ENCODE data around the gene SMYD3.

The SMYD3 gene

GRCh38 chr1:245812278-245812677, 694.8 kb downstream of the SMYD3 start:
- no peak for DNase-seq

- no peak for DNase-seq
These were observed 696.2 kb downstream of the SMYD3 start for GRCh38 chr1:245810789-245811337.

DNA sequence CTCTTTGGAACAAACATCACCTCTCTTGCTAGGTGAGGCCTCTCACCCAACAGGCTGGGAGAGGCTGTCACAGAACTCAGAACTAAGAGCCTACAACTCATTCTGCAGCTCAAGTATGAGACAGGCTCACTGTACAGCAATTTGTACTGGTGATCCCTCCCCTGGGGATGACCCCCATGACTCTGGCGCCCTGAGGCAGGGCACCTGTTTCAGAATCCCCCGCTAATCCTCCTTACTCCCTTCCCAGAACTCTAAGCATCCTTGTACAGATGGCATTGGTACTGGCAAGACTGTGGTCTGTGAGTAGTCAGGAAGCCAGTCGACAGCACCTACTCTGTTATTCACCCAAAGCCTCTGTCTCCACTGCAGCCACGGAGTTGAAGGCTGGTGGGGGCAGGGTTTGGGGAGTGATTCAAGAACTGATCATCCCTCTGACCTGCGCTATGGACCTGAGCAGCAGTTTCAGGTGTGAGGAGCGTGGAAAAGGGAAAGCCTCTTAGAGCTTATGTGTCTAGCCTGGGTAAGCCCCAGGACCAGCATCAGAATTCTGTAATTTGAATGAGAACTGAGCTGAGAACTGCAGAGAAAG, 696.8 kb downstream of the SMYD3 start:
- no peak for DNase-seq

DNA sequence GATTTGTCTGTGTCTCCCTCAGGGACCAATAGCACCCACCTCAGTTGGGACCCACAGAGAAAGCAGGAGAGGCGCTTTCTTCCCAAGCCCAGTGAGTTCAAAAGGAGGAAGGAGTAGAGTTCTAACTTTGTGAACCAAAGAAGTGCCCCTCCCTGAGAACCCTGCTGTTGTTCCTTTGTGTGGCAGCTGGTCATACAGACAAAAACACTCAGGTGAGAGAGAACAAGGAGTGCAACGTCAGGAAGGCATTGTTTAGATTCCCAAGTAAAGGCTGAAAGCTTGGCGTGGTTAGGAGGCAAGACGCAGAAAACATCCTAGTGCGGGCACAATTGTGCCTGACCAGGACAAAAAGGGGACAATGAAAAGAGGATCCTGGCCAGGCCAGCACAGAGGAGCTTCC, 697.7 kb downstream of the SMYD3 start:
- no peak for DNase-seq

DNA sequence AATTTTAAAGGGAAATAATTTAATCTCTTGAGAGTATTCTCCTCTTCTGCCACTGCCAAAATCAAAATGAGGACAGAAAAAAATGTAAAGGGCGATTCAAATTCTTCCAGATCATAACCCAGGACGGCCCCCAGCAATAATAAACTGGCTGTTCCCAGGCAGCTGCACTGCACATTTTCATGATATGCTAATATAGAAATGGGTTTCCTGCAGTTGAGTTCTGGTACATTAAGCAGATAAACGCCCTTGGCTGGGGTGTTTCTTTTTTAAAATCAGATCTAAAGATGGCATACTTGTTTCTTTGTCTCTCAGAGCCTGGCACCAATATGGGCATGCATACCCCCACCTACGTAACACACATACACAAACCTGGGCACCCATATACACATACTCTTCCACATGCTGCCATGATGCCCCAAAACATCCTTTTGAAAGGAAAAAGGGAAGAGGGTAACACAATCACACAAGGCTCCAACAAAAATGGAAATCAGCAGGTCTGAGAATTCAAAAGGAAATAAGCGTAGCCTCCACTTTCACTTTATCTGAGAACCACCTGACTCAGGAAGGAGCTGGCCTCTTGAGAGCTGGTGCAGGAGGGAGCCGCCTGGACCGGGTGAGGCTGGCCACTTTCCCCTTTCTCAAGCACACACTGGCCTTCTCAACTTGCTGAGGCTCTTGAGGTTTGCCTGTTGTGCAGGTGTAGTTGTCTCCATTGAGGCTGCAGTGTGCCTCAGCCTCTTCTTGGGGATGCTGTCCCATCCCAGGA, 698.9 kb downstream of the SMYD3 start:
- no peak for DNase-seq

DNA sequence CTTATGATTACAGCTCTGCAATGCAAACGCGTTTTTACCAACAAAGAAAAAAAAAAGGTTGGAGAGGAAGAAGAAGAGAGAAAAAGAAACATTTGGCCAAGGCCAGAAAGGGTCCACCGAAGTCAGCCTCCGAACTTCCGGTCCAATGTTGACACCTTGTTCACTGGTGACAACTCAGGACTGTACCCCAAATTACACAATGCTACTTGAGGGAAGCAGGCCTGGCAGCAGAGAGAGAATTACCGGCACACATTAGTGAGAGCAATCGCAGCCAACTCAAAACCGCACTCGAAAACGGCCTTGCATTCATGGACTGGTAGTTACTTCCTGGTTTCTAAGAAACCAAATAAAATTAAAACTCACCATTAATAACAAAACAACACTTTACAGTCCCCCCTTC, 699.8 kb downstream of the SMYD3 start:
- DNase-seq, result no peak

- no peak for DNase-seq
These were observed 701.5 kb downstream of the SMYD3 start for GRCh38 chr1:245805532-245805931.

DNA sequence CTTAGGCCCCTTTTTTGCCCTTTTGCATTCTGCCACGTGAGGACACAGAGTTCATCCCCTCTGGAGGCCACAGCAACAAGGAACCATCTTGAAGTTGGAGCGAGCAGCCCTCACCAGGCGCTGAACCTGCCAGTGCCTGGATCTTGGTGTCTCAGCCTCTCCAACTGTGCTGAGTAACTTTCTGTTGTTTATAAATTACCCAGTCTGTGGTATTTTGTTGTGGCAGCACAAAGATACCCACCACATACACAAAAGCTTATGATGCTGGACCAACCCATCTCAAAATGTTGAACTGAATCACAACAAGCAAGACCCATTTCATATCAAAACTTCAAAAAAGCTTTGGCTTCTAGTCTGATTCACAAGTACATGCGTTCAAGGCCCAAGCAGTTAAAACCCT, 702.4 kb downstream of the SMYD3 start:
- DNase-seq, result no peak

DNA sequence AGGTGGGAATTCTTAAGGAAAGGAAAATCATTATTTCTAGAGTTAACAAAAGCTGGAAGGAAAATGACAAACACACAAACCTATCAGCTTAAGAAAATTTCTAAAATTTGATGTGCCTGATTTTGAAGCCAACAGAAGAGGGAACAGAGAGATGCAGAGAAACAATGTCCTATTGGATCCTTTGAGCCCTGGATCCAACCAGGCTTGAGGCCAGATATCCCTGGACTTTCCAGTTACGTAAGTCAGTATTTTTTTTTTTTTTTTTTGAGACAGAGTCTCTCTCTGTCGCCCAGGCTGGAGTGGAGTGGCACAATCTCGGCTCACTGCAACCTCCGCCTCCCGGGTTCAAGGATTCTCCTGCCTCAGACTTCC, 703.4 kb downstream of the SMYD3 start:
- no peak for DNase-seq

- DNase-seq, result no peak
These were observed 704.0 kb downstream of the SMYD3 start for GRCh38 chr1:245802941-245803665.

GRCh38 chr1:245800901-245801605, 706.0 kb downstream of the SMYD3 start:
- DNase-seq, result no peak

- DNase-seq, result no peak
These were observed 708.7 kb downstream of the SMYD3 start for GRCh38 chr1:245798349-245798711.

DNA sequence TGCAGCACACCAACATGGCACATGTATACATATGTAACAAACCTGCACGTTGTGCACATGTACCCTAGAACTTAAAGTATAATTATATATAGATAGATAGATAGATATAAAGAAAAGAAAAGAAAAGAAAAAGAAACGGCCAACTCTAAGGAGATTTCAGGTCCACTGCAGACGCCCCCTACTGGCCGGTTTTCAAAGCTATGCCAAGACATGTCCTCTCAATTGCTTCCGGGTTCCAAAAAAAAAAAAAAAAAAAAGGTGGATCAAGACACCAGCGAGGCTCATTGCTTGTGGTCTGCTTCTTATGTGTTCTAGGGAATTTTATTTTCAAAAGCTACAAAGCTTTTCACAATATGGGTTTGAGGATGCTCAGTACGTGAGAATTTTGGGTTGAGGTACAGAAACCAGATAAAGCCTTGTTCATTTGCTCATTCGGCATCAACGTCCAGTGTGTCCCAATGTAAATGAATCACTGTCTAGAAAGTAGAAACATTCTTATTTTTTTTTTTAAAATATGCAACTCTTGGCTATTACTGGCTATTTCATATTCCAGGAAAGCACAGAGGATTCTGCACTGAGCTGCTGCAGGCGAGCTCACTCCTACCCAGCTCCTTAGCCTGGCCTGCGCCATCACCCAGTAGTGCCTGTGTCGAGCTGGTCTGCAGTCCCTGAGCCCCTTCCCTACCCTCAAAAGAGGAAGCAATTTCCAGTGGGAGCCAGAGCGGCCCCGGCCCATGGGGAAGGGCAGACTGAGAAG, 709.3 kb downstream of the SMYD3 start:
- no peak for DNase-seq

GRCh38 chr1:245791410-245792312, 715.4 kb downstream of the SMYD3 start:
- DNase-seq, result no peak

- no peak for DNase-seq
These were observed 716.6 kb downstream of the SMYD3 start for GRCh38 chr1:245790441-245790840.

DNA sequence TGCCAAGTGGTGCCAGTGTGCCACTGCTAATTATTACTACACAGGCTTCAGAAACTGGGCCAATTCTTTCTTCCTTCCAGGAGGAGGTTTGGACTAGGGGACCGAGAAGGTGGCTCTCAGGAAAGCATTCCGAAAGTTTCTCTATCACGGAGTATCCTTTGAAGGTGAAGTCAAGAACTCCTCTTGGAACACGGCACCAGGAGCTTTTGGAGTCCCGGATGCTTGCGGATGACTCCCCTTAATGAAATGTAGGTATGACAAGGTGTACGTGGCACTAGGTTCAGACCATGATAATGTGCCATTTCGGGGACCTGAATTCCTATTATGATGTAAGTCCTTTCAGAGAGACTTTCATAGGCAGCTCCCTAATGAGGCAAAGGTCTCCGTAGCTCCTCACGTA, 718.2 kb downstream of the SMYD3 start:
- DNase-seq, result no peak

DNA sequence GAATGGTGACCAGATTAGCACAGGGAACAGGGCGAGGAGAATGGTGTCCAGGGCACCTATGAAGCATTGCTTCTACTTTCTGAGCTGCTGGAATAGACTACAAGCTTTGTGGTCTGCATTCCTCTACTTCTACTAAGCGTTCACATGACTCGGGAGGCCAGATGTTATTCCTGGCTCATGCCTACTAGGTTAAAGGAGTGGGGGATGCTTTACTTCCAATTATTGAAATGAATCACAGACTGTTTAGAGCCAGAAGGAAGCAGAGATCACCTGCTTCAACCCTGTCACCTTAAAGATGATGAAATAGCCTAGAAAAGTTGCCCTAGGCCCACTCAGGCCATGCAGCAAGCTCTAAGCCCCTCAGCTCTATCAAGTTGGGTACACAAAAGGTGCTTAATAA, 718.8 kb downstream of the SMYD3 start:
- DNase-seq, result no peak

- no peak for DNase-seq
These were observed 720.1 kb downstream of the SMYD3 start for GRCh38 chr1:245786948-245787347.

DNA sequence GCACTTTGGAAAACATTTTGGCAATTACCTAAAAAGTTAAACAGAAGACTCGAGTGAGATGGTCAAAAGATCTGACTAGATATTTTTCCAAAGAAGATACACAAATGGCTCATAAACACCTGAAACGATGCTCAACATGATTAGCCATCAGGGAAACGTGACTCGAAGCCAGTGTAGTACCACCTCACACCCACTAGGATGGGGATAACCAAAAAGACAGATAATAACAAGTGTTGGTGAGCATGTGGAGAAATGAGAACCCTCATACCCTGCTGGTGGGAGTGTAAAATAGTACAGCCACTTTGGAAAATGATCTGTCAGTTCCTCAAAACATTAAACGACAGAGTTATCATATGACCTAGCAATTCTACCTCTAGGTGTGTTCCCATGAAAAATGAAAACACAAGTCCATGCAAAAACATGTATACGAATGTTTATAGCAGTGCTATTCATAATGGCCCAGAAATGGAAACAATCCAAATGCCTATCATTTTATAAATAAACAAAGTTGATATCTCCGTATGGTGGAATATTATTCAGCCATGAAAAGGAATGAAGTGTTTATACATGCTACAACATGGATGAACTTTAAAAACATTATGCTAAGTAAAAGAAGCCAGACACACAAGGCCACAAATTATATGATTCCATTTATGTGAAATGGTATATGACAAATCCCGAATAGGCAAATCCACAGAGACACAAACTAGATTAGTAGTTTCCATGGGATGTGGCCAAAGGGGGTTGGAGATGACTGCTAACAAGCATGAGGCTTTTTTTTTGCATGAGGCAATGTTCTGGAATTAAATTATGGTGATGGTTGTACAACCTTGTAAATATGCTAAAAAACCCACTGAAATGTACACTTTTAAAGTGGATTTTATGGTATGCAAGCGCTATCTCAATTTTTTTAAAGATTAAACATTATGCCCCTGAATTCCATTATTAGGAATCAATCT, 727.0 kb downstream of the SMYD3 start:
- no peak for DNase-seq

- DNase-seq, result no peak
These were observed 729.3 kb downstream of the SMYD3 start for GRCh38 chr1:245777752-245778151.

All from GOT3 (cell line).